T follicular helper cell (primary cell): ENCODE measurements around the gene STX8.
"Not testable (repeated sequence)": the region's sequence is repeated elsewhere in the genome, so short reads cannot be mapped to it uniquely, and the experiment has no call there.

Source experiments
- DNase-seq: peaks from one replicate; pipeline ENCODE4 v3.0.0-alpha.2; 2020; ENCODE audit warnings: low read depth

The STX8 gene

GRCh38 chr17:9342225-9342624 is 233.4 kb downstream of the STX8 start:
- no peak for DNase-seq

GRCh38 chr17:9339958-9340357 is 235.7 kb downstream of the STX8 start:
- no peak for DNase-seq

- DNase-seq: not testable (repeated sequence)
Observed at GRCh38 chr17:9339482-9339881, 236.1 kb downstream of the STX8 start.

- no peak for DNase-seq
Observed at GRCh38 chr17:9336817-9337216, 238.8 kb downstream of the STX8 start.

DNA sequence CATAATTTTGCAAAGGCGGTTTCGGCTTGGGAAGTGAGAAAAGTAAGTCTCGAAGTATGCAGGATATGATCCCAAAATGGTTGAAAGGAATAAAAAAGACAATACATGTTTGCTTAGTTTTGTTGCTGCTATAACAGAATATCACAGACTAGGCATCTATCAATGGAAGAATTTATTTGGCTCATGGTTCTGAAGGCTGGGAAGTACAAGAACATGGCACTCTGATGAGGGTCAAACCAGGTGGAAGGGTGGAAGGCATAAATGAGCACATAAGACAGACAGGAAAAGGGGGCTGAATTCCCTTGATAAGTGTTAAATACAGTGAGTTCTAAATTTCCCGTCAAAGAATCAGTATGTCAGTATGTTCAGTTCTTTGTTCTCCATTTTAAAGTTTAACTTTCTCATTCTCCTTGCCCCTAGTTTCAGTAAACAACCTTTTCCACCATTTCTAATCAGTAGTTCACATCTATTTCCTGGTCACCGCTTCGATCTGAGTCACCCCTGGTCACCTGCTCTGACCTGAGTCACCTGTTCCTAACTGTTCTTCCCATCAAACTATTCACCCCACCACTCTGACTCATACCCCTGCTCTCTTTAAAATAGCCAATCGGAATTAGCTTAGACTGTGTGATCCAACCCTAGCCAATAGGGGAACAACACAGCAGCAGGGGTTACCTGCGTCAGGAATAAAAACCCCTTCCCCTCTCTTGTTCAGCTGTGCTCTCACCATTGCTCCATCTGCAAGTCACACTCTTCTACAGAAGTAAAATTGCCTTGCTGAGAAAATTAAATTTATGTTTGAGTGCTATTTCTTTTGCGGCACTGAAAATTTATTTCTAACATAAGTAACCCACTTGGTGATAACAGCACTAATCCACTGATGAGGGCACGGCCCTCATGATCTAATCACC is 240.8 kb downstream of the STX8 start:
- DNase-seq: no peak

GRCh38 chr17:9332132-9332494 is 243.5 kb downstream of the STX8 start:
- DNase-seq: no peak

DNA sequence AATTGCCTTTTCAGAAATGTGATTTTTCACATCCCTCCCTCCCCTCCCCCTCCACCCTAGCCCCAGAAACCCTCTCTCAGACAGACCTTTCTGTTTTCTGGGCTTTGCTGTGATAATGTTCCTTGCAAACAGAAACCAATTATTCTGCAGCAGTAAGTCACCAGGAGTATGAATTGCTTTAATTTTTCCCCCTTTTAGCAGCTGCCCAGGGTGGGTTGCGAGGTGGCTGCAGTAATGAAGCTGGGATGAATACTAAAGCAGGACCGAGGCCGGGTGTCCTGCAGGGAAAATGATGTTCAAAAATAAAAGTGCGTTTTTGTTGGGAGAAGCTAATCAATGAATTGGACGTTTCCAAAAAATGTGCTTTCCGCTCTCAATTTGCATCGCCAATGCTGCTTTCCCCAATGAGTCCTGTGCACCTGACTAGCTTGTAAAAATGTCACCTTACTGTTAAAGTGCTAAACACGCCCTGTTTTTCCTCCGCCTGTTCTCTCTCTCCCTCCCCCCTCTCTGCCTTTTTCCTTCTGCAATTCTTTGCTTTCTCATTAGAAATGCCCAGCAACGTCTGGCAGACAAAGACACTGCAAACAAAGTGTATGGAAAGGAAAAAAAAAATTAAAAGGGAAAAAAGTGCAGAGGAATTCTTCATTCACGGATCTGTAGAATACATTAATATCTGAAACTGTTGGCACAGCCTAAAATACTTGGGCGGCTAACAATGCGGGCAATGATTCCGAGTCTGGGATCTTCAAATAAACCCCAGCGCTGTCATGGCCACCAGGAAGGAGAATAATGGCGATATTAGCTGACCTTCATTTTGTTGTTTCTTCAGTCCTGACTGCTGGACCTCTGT is 244.1 kb downstream of the STX8 start:
- DNase-seq: no peak

DNA sequence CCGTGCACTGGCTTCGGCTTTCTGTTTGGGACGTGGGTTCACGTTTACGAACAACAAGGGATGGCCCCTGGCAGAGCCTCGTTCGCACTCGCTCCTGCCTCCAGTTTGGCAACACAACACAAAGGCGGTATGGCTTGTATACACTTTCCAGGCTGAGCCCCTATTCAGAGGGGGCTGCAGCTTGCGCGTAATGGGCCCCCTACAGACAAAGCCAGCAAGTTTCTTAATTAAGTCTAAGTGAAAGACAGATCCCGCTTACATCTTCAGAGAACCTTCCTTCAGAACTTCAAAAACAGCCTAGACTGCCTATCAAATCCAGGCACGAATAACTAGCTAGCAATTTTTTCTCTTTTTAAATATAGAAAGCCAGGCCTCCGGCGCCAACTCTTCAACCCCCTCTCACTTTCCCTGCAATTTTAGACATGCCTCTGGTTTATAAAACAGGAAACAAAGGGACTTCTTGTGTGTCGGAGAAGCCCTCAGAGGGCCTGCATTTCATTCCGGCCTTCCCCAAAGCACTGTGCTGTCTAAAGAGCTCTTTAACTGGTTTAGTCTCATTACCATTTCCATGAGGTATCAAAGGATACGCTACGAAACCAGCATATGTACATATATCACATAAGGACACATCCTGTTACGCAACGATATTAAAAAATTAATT is 244.9 kb downstream of the STX8 start:
- no peak for DNase-seq

DNA sequence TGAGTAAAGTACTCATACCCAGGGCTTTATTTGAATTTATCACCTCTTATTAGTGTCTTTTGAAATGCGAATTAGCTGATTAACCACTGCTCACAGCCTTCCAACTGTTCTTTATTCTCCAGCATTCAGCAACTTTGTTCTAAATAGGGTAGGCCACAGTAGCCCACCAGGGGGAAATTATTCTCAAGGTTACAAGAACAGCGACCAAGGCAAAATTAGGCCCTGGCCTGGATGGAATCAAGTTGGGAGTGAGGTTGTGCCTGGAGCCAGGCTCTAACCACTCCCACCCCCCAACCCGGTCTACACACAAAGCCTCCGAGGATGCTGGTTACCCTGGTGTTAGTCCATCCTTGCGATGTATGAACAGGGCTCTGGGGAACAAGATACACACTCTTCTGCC is 245.5 kb downstream of the STX8 start:
- DNase-seq: no peak

GRCh38 chr17:9329251-9329921 is 246.2 kb downstream of the STX8 start:
- no peak for DNase-seq

- DNase-seq: no peak
Observed at GRCh38 chr17:9324864-9325263, 250.8 kb downstream of the STX8 start.

- no peak for DNase-seq
Observed at GRCh38 chr17:9322326-9322725, 253.3 kb downstream of the STX8 start.

- DNase-seq: no peak
Observed at GRCh38 chr17:9321890-9322289, 253.7 kb downstream of the STX8 start.

DNA sequence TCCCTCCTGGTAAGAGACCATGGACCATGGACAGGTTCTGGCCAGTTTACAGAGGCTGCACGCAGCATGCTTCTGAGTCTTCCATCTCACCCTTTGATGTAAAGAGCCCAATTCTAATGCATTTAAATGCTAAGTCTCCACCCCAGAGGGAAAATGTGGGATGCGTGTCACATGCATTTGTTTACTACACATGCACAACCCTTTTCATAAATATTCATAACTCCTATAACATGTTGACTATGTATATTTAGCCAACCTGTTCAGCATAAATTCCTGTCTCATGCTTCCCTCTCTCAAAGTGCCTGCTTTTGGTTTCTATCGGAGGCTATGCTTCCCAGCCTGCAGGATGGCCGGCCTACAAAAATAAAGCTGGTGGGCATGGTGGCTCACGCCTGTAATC is 260.3 kb downstream of the STX8 start:
- no peak for DNase-seq

- no peak for DNase-seq
Observed at GRCh38 chr17:9313346-9313745, 262.3 kb downstream of the STX8 start.

DNA sequence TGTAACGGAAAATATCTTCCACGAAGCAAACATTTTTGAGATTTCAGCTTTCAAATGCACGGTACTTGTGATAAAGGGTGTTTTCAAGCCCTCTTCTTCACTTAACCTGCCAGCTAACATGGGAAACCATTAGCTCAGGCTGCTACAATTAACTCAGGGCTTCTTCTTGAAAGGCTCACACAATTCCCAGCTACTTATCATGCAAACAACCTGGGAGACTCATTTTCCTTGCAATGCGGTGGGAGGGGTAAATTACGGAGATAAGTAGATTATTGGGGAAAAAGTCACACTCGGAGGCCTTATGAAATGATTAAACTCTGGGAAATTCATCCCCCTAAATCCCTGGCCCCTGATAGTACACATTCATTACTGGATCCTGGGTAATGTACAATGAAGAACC is 266.4 kb downstream of the STX8 start:
- DNase-seq: no peak

DNA sequence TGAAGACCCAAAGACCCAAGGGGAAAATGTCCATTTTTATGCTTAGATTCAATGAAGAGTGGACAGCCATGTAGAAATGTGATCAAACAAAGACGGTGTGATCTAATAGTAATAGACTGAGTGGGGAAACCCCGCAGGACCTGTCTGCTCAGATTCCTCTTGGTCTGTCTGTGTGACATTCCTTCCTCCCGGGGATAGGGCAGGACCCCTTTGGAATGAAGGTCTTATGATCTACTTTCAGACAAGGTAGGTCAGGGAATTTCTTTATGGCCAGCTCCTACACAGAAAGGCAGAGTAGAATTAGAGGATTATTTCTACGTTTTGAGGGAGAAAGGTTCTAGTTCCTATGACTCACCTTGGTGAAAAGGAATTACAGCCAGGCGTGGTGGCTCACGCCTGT is 267.6 kb downstream of the STX8 start:
- no peak for DNase-seq

GRCh38 chr17:9307313-9307998 is 268.2 kb downstream of the STX8 start:
- no peak for DNase-seq

- no peak for DNase-seq
Observed at GRCh38 chr17:9306086-9306485, 269.5 kb downstream of the STX8 start.

GRCh38 chr17:9299695-9300094 is 275.9 kb downstream of the STX8 start:
- DNase-seq: no peak

DNA sequence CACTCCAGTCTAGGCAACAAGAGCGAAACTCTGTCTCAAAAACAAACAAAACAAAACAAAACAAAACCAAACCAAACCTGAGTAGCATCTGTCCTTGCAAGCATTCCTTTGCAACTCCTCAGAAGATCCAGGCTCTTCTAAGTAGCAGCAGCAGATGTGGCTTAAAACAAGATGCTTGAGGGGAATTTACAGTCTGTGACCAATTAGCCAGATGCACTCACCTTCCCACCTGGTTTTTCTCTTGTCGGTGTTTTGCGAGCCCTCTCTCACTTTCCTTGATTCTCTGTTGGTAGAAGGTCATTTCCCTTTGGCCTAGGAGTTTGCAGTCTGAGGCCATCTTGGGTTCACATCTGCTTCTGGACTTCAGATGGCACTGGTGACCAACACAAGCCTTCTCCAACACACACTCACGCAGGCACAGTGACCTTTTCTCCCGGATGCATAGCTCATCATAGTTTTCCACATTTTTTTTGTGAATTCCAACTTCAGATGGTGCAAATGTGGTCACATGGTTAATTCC is 276.8 kb downstream of the STX8 start:
- DNase-seq: no peak
